Stimulated activated CD8-positive, alpha-beta memory T cell treated with anti-CD3 and anti-CD28 coated beads, Interleukin-15, amount 100 ng/mL, for 24 hours (primary cell): ENCODE data around the gene VAV1.
"Not testable (repeated sequence)": the region's sequence is repeated elsewhere in the genome, so short reads cannot be mapped to it uniquely, and the experiment has no call there.

Experiments used
- DNase-seq: peaks from one replicate; pipeline ENCODE4 v3.0.0-alpha.2; 2020; ENCODE audit warnings: low read depth

The VAV1 gene

GRCh38 chr19:6819323-6819722, 46.8 kb downstream of the VAV1 start:
- no peak for DNase-seq

GRCh38 chr19:6820237-6820636, 47.7 kb downstream of the VAV1 start:
- DNase-seq: no peak

- no peak for DNase-seq
Measured at GRCh38 chr19:6821639-6822310, 49.3 kb downstream of the VAV1 start.

- DNase-seq: no peak
Measured at GRCh38 chr19:6822311-6822670, 49.8 kb downstream of the VAV1 start.

- no peak for DNase-seq
Measured at GRCh38 chr19:6825076-6825774, 52.7 kb downstream of the VAV1 start.

- DNase-seq: no peak
Measured at GRCh38 chr19:6826281-6826920, 53.9 kb downstream of the VAV1 start.

GRCh38 chr19:6828306-6828697, 55.8 kb downstream of the VAV1 start:
- no peak for DNase-seq

GRCh38 chr19:6828698-6829633, 56.5 kb downstream of the VAV1 start:
- no peak for DNase-seq

GRCh38 chr19:6829829-6830228, 57.3 kb downstream of the VAV1 start:
- not testable (repeated sequence) for DNase-seq

GRCh38 chr19:6831084-6831483, 58.6 kb downstream of the VAV1 start:
- not testable (repeated sequence) for DNase-seq

- no peak for DNase-seq
Measured at GRCh38 chr19:6832412-6832811, 59.9 kb downstream of the VAV1 start.

- no peak for DNase-seq
Measured at GRCh38 chr19:6833166-6833790, 60.8 kb downstream of the VAV1 start.

GRCh38 chr19:6834433-6834832, 61.9 kb downstream of the VAV1 start:
- DNase-seq: no peak

- DNase-seq: no peak
Measured at GRCh38 chr19:6835501-6835900, 63.0 kb downstream of the VAV1 start.

- DNase-seq: no peak
Measured at GRCh38 chr19:6837525-6837924, 65.0 kb downstream of the VAV1 start.

- DNase-seq: no peak
Measured at GRCh38 chr19:6838062-6838655, 65.7 kb downstream of the VAV1 start.

- DNase-seq: no peak
Measured at GRCh38 chr19:6842871-6843607, 70.5 kb downstream of the VAV1 start.

GRCh38 chr19:6847828-6848200, 75.3 kb downstream of the VAV1 start:
- no peak for DNase-seq

- DNase-seq: no peak
Measured at GRCh38 chr19:6848986-6849385, 76.5 kb downstream of the VAV1 start.

GRCh38 chr19:6849876-6850275, 77.4 kb downstream of the VAV1 start:
- no peak for DNase-seq

- DNase-seq: no peak
Measured at GRCh38 chr19:6851359-6851758, 78.9 kb downstream of the VAV1 start.
